Liver (tissue), 9 donors: ENCODE results near the gene GAD1. TPM values are rescaled to one million over a fixed set of nuclear protein-coding genes. Genes with fewer than 3 reads are reported as not detected.

Experiments
- DNase-seq: peaks from one replicate; pipeline ENCODE4 v3.0.0-alpha.2; 2017; ENCODE audit warnings: low spot score
- H3K27ac ChIP-seq, 2 donors: one replicate each; pipeline ENCODE4 v1.7.0; 2013; ENCODE audit warnings: inconsistent platforms in 2 of 2, low read length in 2 of 2, control low read depth in 1 of 2, low read depth in 1 of 2, mild to moderate bottlenecking in 1 of 2
- H3K27me3 ChIP-seq, 4 donors: one replicate each; pipeline versions ENCODE4 v1.6.1 to v1.7.0; 2013; ENCODE audit warnings: low read length in 3 of 4, inconsistent platforms in 1 of 4, mild to moderate bottlenecking in 1 of 4, moderate library complexity in 1 of 4; ENCODE audit not compliant: control insufficient read depth in 4 of 4, insufficient read depth in 4 of 4
- H3K36me3 ChIP-seq, 4 donors: one replicate each; pipeline versions ENCODE4 v1.6.1 to v1.7.0; 2013; ENCODE audit warnings: low read length in 3 of 4, mild to moderate bottlenecking in 3 of 4, low read depth in 1 of 4, moderate library complexity in 1 of 4; ENCODE audit not compliant: control insufficient read depth in 4 of 4, insufficient read depth in 3 of 4
- H3K4me1 ChIP-seq, 4 donors: one replicate each; pipeline versions ENCODE4 v1.6.1 to v1.7.0; 2013; ENCODE audit warnings: low read length in 3 of 4, mild to moderate bottlenecking in 3 of 4, moderate library complexity in 1 of 4; ENCODE audit not compliant: control insufficient read depth in 4 of 4, insufficient read depth in 4 of 4
- H3K4me3 ChIP-seq, 3 donors: one replicate each; pipeline versions ENCODE4 v1.6.1 to v1.7.0; 2013; ENCODE audit warnings: low read length in 3 of 3, control low read depth in 1 of 3, low read depth in 1 of 3, mild to moderate bottlenecking in 1 of 3
- H3K9ac ChIP-seq, 2 donors: one replicate each; pipeline ENCODE4 v1.7.0; 2013; ENCODE audit warnings: low read length in 2 of 2, mild to moderate bottlenecking in 2 of 2, moderate library complexity in 2 of 2, control low read depth in 1 of 2, low read depth in 1 of 2
- H3K9me3 ChIP-seq, 4 donors: one replicate each; pipeline versions ENCODE4 v1.6.1 to v1.7.0; 2013; ENCODE audit warnings: low read length in 3 of 4; ENCODE audit not compliant: control insufficient read depth in 4 of 4
- ATF3 ChIP-seq: IDR thresholded peaks from 2 replicates; pipeline ENCODE4 v1.6.1; 2016; ENCODE audit warnings: antibody characterized with exemption
- FOXA1 ChIP-seq: IDR thresholded peaks from 2 replicates; pipeline ENCODE4 v1.6.1; 2016; ENCODE audit warnings: antibody characterized with exemption
- GABPA ChIP-seq, 2 donors: IDR thresholded peaks in 1 of 2; conservative IDR thresholded peaks in 1 of 2; 2 replicates each; pipeline ENCODE4 v1.6.1; 2016; ENCODE audit warnings: antibody characterized with exemption in 2 of 2, mild to moderate bottlenecking in 1 of 2, moderate library complexity in 1 of 2
- HNF4A ChIP-seq, 2 donors: conservative IDR thresholded peaks; 2 replicates each; pipeline ENCODE4 v1.6.1; 2016; ENCODE audit warnings: antibody characterized with exemption in 2 of 2, mild to moderate bottlenecking in 2 of 2
- HNF4G ChIP-seq: IDR thresholded peaks from 2 replicates; pipeline ENCODE4 v1.6.1; 2016; ENCODE audit warnings: antibody characterized with exemption
- JUND ChIP-seq, 2 donors: IDR thresholded peaks; 2 replicates each; pipeline ENCODE4 v1.6.1; 2016; ENCODE audit warnings: antibody characterized with exemption in 2 of 2
- NR2F2 ChIP-seq: IDR thresholded peaks from 2 replicates; pipeline ENCODE4 v1.6.1; 2016; ENCODE audit warnings: antibody characterized with exemption
- SP1 ChIP-seq: IDR thresholded peaks from 2 replicates; pipeline ENCODE4 v1.6.1; 2018; ENCODE audit warnings: antibody characterized with exemption, mild to moderate bottlenecking
- TAF1 ChIP-seq: conservative IDR thresholded peaks from 2 replicates; pipeline ENCODE4 v1.6.1; 2016; ENCODE audit warnings: antibody characterized with exemption, mild to moderate bottlenecking
- YY1 ChIP-seq: IDR thresholded peaks from 2 replicates; pipeline ENCODE4 v1.6.1; 2016; ENCODE audit warnings: antibody characterized with exemption, mild to moderate bottlenecking
- ZBTB33 ChIP-seq: IDR thresholded peaks from 2 replicates; pipeline ENCODE4 v1.6.1; 2016; ENCODE audit warnings: antibody characterized with exemption
- WGBS: extraction: QIAGEN DNeasy Blood & Tissue Kit; methylation state at CpG from one replicate; pipeline ENCODE4 v1.1.7; 2013; 5-methylcytosine and 5-hydroxymethylcytosine counted together
- polyA plus RNA-seq, 2 donors: library from polyadenylated mRNA; stranded (reverse) in 1 of 2; unstranded in 1 of 2; fragments of 200-250 nt in 1 of 2; fragments of >200 nt in 1 of 2; fragmentation: Nextera tagmentation in 1 of 2; extraction: Ambion mirVana in 1 of 2; gene quantifications; one replicate each; pipeline versions ENCODE4 v1.2.1 to v1.2.3, GENCODE V29; 2013 to 2015
- total RNA-seq, 2 donors: library from RNA; depleted of rRNA; stranded (reverse); fragments of >200 nt; gene quantifications; one replicate each; pipeline ENCODE4 v1.2.3, GENCODE V29; 2014
- TF ChIP-seq, protein P1 (sequence below): IDR thresholded peaks from 2 replicates; pipeline ENCODE4 v1.6.1; 2016; ENCODE audit warnings: antibody characterized with exemption, mild to moderate bottlenecking
- donor health status: healthy.
- donor health status: healthy.
- donor health status: healthy.
- donor health status: healthy.
- donor health status: healthy.

The GAD1 gene
- total and polyA plus RNA-seq, 4 donors = 0.08 to 0.19 TPM; not detected in 2

DNA sequence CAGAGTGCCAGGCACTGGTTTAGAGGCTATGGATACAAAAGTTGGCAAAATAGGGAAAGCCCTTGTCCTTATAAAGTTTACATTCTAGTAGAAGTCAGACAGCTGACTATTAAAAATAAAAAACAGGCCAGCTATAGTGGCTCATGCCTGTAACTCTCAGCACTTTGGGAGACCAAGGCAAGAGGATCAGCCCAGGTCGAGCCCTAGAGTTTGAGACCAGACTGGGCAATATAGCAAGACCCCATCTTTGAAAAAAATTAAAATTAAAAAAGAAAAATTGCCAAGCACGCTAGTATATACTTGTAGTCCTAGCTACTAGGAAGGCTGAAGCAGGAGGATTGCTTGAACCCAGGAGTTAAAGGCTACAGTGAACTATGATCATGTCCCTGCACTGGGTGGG is 34.0 kb upstream of the GAD1 start:
- DNase-seq = no peak
- Histone ChIP-seq H3K4me3 (no peak overlapping the region), H3K27ac (no peak overlapping the region), H3K36me3 (no peaks in the 10 kb centered on the region), H3K9me3 (no peaks in the 10 kb centered on the region), H3K4me1 (no peaks in the 10 kb centered on the region), H3K9ac (no peak overlapping the region), H3K27me3 (no peaks in the 10 kb centered on the region)
- WGBS = 86% methylated on average over 2 of the region's 2 CpGs
- TF ChIP-seq ATF3 (no peak), GABPA (IDR thresholded peaks at IDR 0.05 in 1 of 2, conservative IDR thresholded peaks at IDR 0.05 in 1 of 2) (no peak), NR2F2 (no peak), ZBTB33 (no peak), HNF4G (no peak), TAF1 (no peak), JUND (IDR thresholded peaks at IDR 0.05) (no peak)
- TF ChIP-seq, protein P1, sequence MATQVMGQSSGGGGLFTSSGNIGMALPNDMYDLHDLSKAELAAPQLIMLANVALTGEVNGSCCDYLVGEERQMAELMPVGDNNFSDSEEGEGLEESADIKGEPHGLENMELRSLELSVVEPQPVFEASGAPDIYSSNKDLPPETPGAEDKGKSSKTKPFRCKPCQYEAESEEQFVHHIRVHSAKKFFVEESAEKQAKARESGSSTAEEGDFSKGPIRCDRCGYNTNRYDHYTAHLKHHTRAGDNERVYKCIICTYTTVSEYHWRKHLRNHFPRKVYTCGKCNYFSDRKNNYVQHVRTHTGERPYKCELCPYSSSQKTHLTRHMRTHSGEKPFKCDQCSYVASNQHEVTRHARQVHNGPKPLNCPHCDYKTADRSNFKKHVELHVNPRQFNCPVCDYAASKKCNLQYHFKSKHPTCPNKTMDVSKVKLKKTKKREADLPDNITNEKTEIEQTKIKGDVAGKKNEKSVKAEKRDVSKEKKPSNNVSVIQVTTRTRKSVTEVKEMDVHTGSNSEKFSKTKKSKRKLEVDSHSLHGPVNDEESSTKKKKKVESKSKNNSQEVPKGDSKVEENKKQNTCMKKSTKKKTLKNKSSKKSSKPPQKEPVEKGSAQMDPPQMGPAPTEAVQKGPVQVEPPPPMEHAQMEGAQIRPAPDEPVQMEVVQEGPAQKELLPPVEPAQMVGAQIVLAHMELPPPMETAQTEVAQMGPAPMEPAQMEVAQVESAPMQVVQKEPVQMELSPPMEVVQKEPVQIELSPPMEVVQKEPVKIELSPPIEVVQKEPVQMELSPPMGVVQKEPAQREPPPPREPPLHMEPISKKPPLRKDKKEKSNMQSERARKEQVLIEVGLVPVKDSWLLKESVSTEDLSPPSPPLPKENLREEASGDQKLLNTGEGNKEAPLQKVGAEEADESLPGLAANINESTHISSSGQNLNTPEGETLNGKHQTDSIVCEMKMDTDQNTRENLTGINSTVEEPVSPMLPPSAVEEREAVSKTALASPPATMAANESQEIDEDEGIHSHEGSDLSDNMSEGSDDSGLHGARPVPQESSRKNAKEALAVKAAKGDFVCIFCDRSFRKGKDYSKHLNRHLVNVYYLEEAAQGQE = no peak

- 97% methylated on average over 1 of the region's 1 CpG for WGBS
- TF ChIP-seq NR2F2 (no peak), FOXA1 (no peak), YY1 (no peak), TAF1 (no peak), HNF4A (conservative IDR thresholded peaks at IDR 0.05) (no peak), HNF4G (no peak), SP1 (no peak)
- TF ChIP-seq, protein P1 = no peak
- Histone ChIP-seq H3K4me1 (no peaks in the 10 kb centered on the region), H3K9me3 (no peaks in the 10 kb centered on the region), H3K27ac (no peak overlapping the region), H3K36me3 (no peaks in the 10 kb centered on the region), H3K27me3 (no peaks in the 10 kb centered on the region), H3K9ac (no peak overlapping the region), H3K4me3 (no peak overlapping the region)
- no peak for DNase-seq
Observed at GRCh38 chr2:170783549-170783948, 33.1 kb upstream of the GAD1 start.
